Astrocyte (in vitro differentiated cells and primary cell): Measurements from ENCODE around the gene NMU. TPM values are rescaled to one million over a fixed set of nuclear protein-coding genes. Genes with fewer than 3 reads are reported as not detected.
A peak's percentile ranks its signal among the peaks of the same experiment; 100 is the strongest.
"Not testable (repeated sequence)": the region's sequence is repeated elsewhere in the genome, so short reads cannot be mapped to it uniquely, and the experiment has no call there.

Experiments
- DNase-seq: peaks from one replicate; pipeline ENCODE4 v3.0.0-alpha.2; 2010; ENCODE audit warnings: low read depth
- FAIRE-seq: peaks from 2 replicates; lab custom pipeline; 2011; peaks lifted over from hg19 to GRCh38; lab: Jason Lieb, UNC
- H2AFZ ChIP-seq: 2 replicates; pipeline ENCODE4 v1.6.0; 2012; ENCODE audit warnings: low read depth, low read length, inconsistent platforms
- H3K27ac ChIP-seq: 2 replicates; pipeline ENCODE4 v1.5.1; 2011; ENCODE audit warnings: low read depth, low read length, inconsistent platforms
- H3K27me3 ChIP-seq: 2 replicates; pipeline ENCODE4 v1.6.0; 2011; ENCODE audit warnings: low read length, inconsistent platforms; ENCODE audit not compliant: insufficient read depth
- H3K36me3 ChIP-seq: 2 replicates; pipeline ENCODE4 v1.5.1; 2011; ENCODE audit warnings: low read length, inconsistent platforms; ENCODE audit not compliant: insufficient read depth
- H3K4me1 ChIP-seq: 2 replicates; pipeline ENCODE4 v1.5.1; 2011; ENCODE audit warnings: low read length, inconsistent platforms; ENCODE audit not compliant: insufficient read depth
- H3K4me2 ChIP-seq: 2 replicates; pipeline ENCODE4 v1.6.0; 2012; ENCODE audit warnings: low read length, inconsistent platforms
- H3K4me3 ChIP-seq: 2 replicates; pipeline ENCODE4 v1.5.1; 2011; ENCODE audit warnings: low read depth, mild to moderate bottlenecking, low read length, inconsistent platforms; ENCODE audit not compliant: insufficient read depth
- H3K79me2 ChIP-seq: 2 replicates; pipeline ENCODE4 v1.6.0; 2012; ENCODE audit warnings: mild to moderate bottlenecking, low read length, inconsistent platforms; ENCODE audit not compliant: insufficient read depth
- H3K9ac ChIP-seq: 2 replicates; pipeline ENCODE4 v1.6.0; 2012; ENCODE audit warnings: mild to moderate bottlenecking, low read length, inconsistent platforms
- H3K9me3 ChIP-seq: 2 replicates; pipeline ENCODE4 v1.5.1; 2012; ENCODE audit warnings: low read depth, mild to moderate bottlenecking, low read length, inconsistent platforms; ENCODE audit not compliant: insufficient read depth
- H4K20me1 ChIP-seq: 2 replicates; pipeline ENCODE4 v1.6.0; 2012; ENCODE audit warnings: low read length, inconsistent platforms; ENCODE audit not compliant: insufficient read depth
- H3K27ac Mint-ChIP-seq: one replicate; pipeline ENCODE4 v1.8.0; 2021; ENCODE audit warnings: mild to moderate bottlenecking, mixed read lengths; ENCODE audit not compliant: unreplicated experiment
- H3K27me3 Mint-ChIP-seq: one replicate; pipeline ENCODE4 v1.8.0; 2021; ENCODE audit warnings: low read depth, mixed read lengths; ENCODE audit not compliant: unreplicated experiment
- H3K36me3 Mint-ChIP-seq: one replicate; pipeline ENCODE4 v1.8.0; 2021; ENCODE audit warnings: low read depth, mixed read lengths; ENCODE audit not compliant: unreplicated experiment
- H3K4me1 Mint-ChIP-seq: one replicate; pipeline ENCODE4 v1.8.0; 2021; ENCODE audit warnings: low read depth, mixed read lengths; ENCODE audit not compliant: unreplicated experiment
- H3K4me3 Mint-ChIP-seq: one replicate; pipeline ENCODE4 v1.8.0; 2021; ENCODE audit warnings: mild to moderate bottlenecking, moderate library complexity, mixed read lengths; ENCODE audit not compliant: unreplicated experiment
- H3K9me3 Mint-ChIP-seq: one replicate; pipeline ENCODE4 v1.8.0; 2021; ENCODE audit warnings: mild to moderate bottlenecking, mixed read lengths; ENCODE audit not compliant: unreplicated experiment
- EZH2 ChIP-seq: IDR thresholded peaks from 2 replicates; pipeline ENCODE4 v1.6.1; 2012; ENCODE audit warnings: mild to moderate bottlenecking, low read length, inconsistent platforms; ENCODE audit not compliant: insufficient read depth
- total RNA-seq: library from RNA; stranded (reverse); gene quantifications from 2 replicates; pipeline ENCODE4 v1.2.1, GENCODE V29; 2021
- TF ChIP-seq, protein P1 (sequence below): IDR thresholded peaks from 2 replicates; pipeline ENCODE4 v1.5.1; 2011; ENCODE audit warnings: low read depth, mild to moderate bottlenecking, inconsistent platforms, low read length, moderate library complexity; ENCODE audit not compliant: insufficient read depth

Gene NMU
- total RNA-seq, 1 donor from 2014 or later: 0.61 TPM

DNA sequence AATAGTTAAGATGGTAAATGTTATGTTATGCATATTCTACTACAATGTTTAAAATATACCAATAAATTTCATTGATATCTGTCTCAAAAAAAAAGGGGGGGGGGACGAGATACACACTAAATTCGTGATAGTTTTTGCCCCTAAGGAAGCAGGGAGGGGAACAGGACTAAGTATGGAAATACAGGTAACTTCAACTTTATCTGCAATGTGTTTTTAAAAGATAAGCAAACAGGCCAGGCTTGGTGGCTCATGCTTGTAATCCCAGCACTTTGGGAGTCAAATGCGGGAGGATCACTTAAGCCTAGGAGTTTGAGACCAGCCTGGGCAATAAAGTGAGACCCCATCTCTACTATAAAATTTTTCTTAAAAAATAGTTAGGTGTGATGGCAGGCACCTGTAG lies 76.0 kb downstream of the NMU start:
- no peaks in the 10 kb centered on the region for H3K79me2 ChIP-seq
- H3K4me3 Mint-ChIP-seq: no peak overlapping the region

DNA sequence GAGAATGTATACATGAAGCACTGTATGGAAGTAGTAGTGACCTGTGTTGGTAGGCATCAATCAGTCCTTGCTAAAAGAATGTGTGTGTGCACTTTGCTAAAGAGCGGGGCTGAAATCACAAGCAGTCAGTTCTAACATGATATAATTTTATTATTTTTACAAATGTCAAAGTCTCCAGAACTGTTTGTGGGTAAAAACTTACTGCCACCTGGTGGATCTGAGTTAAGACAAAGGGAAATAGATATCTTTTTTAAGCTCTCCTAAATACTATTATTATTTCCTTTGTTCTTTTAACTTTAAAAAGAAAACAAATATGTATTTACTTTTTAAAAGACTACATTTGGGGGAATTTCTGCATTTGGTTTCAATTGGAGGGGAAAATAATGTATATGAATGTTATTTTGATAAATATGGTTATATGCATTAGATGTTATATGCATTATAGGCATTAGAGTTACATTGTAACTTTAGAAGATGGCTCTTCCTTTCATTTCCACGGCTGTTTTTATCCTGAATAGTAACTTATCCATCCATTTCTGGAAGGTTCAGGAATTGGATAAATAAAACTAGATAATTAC lies 81.6 kb downstream of the NMU start:
- DNase-seq (no peak), FAIRE-seq (no peak)
- H3K27me3 Mint-ChIP-seq: no peaks in the 10 kb centered on the region
- peaks cover 4% of the 10 kb centered on the region for H3K9me3 Mint-ChIP-seq
- H3K79me2 ChIP-seq: no peaks in the 10 kb centered on the region
- no peaks in the 10 kb centered on the region for H3K27me3 ChIP-seq
- no peak overlapping the region for H3K27ac Mint-ChIP-seq
- H3K9ac ChIP-seq: no peak overlapping the region
- no peaks in the 10 kb centered on the region for H4K20me1 ChIP-seq
- peaks cover 2% of the 10 kb centered on the region for H3K36me3 Mint-ChIP-seq
- no peaks in the 10 kb centered on the region for H3K9me3 ChIP-seq
- H3K4me2 ChIP-seq: no peak overlapping the region
- no peaks in the 10 kb centered on the region for H3K36me3 ChIP-seq
- no peak overlapping the region for H3K27ac ChIP-seq
- TF ChIP-seq, protein P1, sequence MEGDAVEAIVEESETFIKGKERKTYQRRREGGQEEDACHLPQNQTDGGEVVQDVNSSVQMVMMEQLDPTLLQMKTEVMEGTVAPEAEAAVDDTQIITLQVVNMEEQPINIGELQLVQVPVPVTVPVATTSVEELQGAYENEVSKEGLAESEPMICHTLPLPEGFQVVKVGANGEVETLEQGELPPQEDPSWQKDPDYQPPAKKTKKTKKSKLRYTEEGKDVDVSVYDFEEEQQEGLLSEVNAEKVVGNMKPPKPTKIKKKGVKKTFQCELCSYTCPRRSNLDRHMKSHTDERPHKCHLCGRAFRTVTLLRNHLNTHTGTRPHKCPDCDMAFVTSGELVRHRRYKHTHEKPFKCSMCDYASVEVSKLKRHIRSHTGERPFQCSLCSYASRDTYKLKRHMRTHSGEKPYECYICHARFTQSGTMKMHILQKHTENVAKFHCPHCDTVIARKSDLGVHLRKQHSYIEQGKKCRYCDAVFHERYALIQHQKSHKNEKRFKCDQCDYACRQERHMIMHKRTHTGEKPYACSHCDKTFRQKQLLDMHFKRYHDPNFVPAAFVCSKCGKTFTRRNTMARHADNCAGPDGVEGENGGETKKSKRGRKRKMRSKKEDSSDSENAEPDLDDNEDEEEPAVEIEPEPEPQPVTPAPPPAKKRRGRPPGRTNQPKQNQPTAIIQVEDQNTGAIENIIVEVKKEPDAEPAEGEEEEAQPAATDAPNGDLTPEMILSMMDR: peak; percentile 39
- no peak for TF ChIP-seq EZH2
- no peak overlapping the region for H3K4me3 ChIP-seq
- peaks cover 9% of the 10 kb centered on the region for H3K4me1 Mint-ChIP-seq
- H2AFZ ChIP-seq: no peak overlapping the region
- peaks cover 13% of the 10 kb centered on the region for H3K4me1 ChIP-seq
- H3K4me3 Mint-ChIP-seq: no peak overlapping the region

More for the DNA sequence above, 76.0 kb downstream of the NMU start:
- Histone ChIP-seq H3K4me2 (no peak overlapping the region), H3K36me3 (no peaks in the 10 kb centered on the region), H3K4me3 (no peak overlapping the region), H3K9ac (no peak overlapping the region), H2AFZ (no peak overlapping the region), H4K20me1 (no peaks in the 10 kb centered on the region), H3K9me3 (no peaks in the 10 kb centered on the region), H3K4me1 (no peaks in the 10 kb centered on the region), H3K27ac (no peak overlapping the region), H3K27me3 (no peaks in the 10 kb centered on the region)
- peaks cover 4% of the 10 kb centered on the region for H3K9me3 Mint-ChIP-seq
- peaks cover 2% of the 10 kb centered on the region for H3K36me3 Mint-ChIP-seq
- FAIRE-seq: no peak
- H3K4me1 Mint-ChIP-seq: peaks cover 6% of the 10 kb centered on the region
- DNase-seq: no peak
- H3K27ac Mint-ChIP-seq: no peak overlapping the region
- TF ChIP-seq EZH2: no peak
- TF ChIP-seq, protein P1: no peak
- H3K27me3 Mint-ChIP-seq: peaks cover 2% of the 10 kb centered on the region

DNA sequence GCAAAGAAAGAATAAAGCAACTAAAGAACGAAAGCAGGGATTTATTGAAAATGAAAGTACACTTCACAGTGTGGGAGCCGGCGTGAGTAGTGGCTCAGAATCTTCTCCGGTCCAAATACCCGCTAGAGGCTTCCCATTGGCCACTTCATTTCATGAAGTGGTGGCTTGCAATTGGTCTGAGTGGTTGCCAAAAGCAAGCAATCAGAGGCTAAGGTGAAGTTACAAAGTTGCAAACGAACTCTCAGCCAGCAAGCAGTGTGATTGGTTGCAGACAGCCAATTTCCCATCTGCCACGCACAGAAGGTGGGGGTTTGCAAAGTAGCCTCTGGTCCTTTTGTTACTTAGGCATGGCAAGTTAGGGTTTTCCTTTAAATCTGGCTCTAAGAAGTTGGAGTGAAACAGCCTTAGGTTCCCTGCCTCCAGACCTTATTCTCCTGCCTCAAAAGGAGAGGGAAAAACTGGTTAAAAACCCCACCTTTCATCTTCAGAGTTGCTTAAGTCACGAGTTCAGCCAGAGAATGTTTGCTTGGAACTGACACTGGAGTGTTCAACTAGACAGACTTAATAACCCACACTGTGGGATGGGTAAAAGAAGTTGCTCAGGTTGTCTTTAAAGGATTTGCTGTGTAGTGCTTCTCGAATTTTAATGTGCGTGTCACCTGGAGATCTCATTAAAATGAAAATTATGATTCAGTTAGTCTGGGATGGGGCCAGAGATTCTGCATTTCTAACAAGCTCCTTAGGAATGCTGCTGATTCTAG lies 82.5 kb downstream of the NMU start:
- Histone ChIP-seq H3K9ac (no peak overlapping the region), H4K20me1 (no peaks in the 10 kb centered on the region), H3K9me3 (no peaks in the 10 kb centered on the region), H3K79me2 (no peaks in the 10 kb centered on the region), H3K4me3 (no peak overlapping the region), H3K4me1 (peaks cover 15% of the 10 kb centered on the region), H2AFZ (no peak overlapping the region), H3K27ac (no peak overlapping the region), H3K4me2 (peak overlapping the region; percentile 12), H3K27me3 (no peaks in the 10 kb centered on the region), H3K36me3 (no peaks in the 10 kb centered on the region)
- no peak for TF ChIP-seq EZH2
- TF ChIP-seq, protein P1: no peak
- H3K36me3 Mint-ChIP-seq: peaks cover 2% of the 10 kb centered on the region
- H3K27ac Mint-ChIP-seq: no peak overlapping the region
- H3K27me3 Mint-ChIP-seq: no peaks in the 10 kb centered on the region
- FAIRE-seq (no peak), DNase-seq (peak; percentile 48)
- peaks cover 16% of the 10 kb centered on the region for H3K4me1 Mint-ChIP-seq
- H3K9me3 Mint-ChIP-seq: peaks cover 4% of the 10 kb centered on the region
- H3K4me3 Mint-ChIP-seq: no peak overlapping the region

DNA sequence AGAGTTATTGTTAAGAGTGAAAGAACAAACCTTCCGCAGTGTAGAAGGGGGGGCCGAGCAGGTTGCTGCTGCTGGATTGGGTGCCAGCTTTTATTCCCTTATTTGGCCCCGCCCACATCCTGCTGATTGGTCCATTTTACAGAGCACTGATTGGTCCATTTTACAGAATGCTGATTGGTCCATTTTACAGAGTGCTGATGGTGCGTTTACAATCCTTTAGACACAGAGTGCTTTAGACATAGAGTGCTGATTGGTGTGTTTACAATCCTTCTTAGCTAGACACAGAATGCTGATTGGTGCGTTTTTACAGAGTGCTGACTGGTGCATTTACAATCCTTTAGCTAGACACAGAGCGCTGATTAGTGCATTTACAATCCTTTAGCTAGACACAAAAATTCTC lies 84.1 kb downstream of the NMU start:
- H3K9me3 ChIP-seq, H3K4me2 ChIP-seq, FAIRE-seq, H3K79me2 ChIP-seq, H4K20me1 ChIP-seq, H3K27ac ChIP-seq, H3K27me3 ChIP-seq, H3K4me3 ChIP-seq, H3K9me3 Mint-ChIP-seq, H3K27ac Mint-ChIP-seq, H3K27me3 Mint-ChIP-seq, H3K9ac ChIP-seq, H3K36me3 ChIP-seq, H3K36me3 Mint-ChIP-seq, H2AFZ ChIP-seq, H3K4me3 Mint-ChIP-seq, DNase-seq: not testable (repeated sequence)
- peaks cover 25% of the 10 kb centered on the region for H3K4me1 Mint-ChIP-seq
- H3K4me1 ChIP-seq: peaks cover 26% of the 10 kb centered on the region
